ENCODE data around the gene ACYP1. TPM values are rescaled to one million over a fixed set of nuclear protein-coding genes. Genes with fewer than 3 reads are reported as not detected.

The ACYP1 gene
- total and polyA plus RNA-seq, 2 donors (not counting 1 experiment from before 2014, with no cell fraction given) = 13.7 to 14.5 TPM

GRCh38 chr14:75010472-75011093, 53.2 kb downstream of the ACYP1 start:
- H4K20me1 ChIP-seq (ENCODE audit: control insufficient read depth, extremely low read depth, insufficient read depth, low read length) = no peaks in the 10 kb centered on the region
- H3K27ac ChIP-seq (ENCODE audit: insufficient read depth, low read length) = no peak overlapping the region
- no peak overlapping the region for H3K4me3 ChIP-seq (replicated peaks in 1 of 4; ENCODE audit: control extremely low read depth in 1 of 4, insufficient read depth in 1 of 4, low read depth in 3 of 4, low read length in 4 of 4)
- no peaks in the 10 kb centered on the region for H3K79me2 ChIP-seq (ENCODE audit: control insufficient read depth, insufficient read depth, low read length)
- peaks cover 9% of the 10 kb centered on the region for H3K36me3 ChIP-seq (ENCODE audit: control insufficient read depth, insufficient read depth, low read length)
- H3K27me3 ChIP-seq (ENCODE audit: control insufficient read depth, insufficient read depth, low read length) = no peaks in the 10 kb centered on the region
- H3K4me1 ChIP-seq (ENCODE audit: control insufficient read depth, extremely low read depth, insufficient read depth, low read length) = peaks cover 9% of the 10 kb centered on the region
- H3K4me2 ChIP-seq (ENCODE audit: extremely low read depth, insufficient read depth, low read length) = no peak overlapping the region
- H2AFZ ChIP-seq (ENCODE audit: low read length) = no peak overlapping the region
- H3K9me3 ChIP-seq (ENCODE audit: control insufficient read depth, insufficient read depth, low read depth, low read length) = no peaks in the 10 kb centered on the region
- TF ChIP-seq EZH2 (IDR thresholded peaks at IDR 0.05; ENCODE audit: low read length, missing control alignments) = no peak
- TF ChIP-seq, protein P1, sequence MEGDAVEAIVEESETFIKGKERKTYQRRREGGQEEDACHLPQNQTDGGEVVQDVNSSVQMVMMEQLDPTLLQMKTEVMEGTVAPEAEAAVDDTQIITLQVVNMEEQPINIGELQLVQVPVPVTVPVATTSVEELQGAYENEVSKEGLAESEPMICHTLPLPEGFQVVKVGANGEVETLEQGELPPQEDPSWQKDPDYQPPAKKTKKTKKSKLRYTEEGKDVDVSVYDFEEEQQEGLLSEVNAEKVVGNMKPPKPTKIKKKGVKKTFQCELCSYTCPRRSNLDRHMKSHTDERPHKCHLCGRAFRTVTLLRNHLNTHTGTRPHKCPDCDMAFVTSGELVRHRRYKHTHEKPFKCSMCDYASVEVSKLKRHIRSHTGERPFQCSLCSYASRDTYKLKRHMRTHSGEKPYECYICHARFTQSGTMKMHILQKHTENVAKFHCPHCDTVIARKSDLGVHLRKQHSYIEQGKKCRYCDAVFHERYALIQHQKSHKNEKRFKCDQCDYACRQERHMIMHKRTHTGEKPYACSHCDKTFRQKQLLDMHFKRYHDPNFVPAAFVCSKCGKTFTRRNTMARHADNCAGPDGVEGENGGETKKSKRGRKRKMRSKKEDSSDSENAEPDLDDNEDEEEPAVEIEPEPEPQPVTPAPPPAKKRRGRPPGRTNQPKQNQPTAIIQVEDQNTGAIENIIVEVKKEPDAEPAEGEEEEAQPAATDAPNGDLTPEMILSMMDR (conservative IDR thresholded peaks at IDR 0.05 in 1 of 2, IDR thresholded peaks at IDR 0.05 in 1 of 2; ENCODE audit: low read depth in 1 of 2, low read length in 2 of 2) = no peak
- DNase-seq (ENCODE audit: low read depth in 2 of 2) = peak in 1 of 2 donors; percentile 49
- no peak overlapping the region for H3K9ac ChIP-seq (ENCODE audit: insufficient read depth, low read length)

DNA sequence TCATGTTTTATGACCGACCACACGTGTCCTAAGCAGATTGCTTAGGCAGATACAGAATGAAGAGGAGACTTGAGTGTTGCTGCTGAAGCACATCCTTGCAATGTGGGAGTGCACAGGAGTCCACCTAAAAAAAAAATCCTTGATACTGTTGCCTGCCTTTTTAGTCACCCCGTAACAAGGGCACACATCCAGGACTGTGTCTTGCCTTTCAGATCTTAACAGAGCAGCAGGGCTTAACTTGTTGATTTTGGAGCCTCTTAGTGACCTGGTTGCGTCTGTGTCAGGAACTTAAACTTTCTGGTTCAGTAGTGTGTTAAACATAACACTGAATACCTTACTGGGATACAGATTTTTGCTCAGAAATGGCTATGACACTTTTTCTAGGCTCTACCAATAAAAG, 54.6 kb downstream of the ACYP1 start:
- H3K4me3 ChIP-seq (replicated peaks in 1 of 4; ENCODE audit: control extremely low read depth in 1 of 4, insufficient read depth in 1 of 4, low read depth in 3 of 4, low read length in 4 of 4) = no peak overlapping the region
- peaks cover 10% of the 10 kb centered on the region for H3K36me3 ChIP-seq (ENCODE audit: control insufficient read depth, insufficient read depth, low read length)
- DNase-seq (ENCODE audit: low read depth in 2 of 2) = no peak
- TF ChIP-seq, protein P1 (conservative IDR thresholded peaks at IDR 0.05 in 1 of 2, IDR thresholded peaks at IDR 0.05 in 1 of 2; ENCODE audit: low read depth in 1 of 2, low read length in 2 of 2) = no peak
- TF ChIP-seq EZH2 (IDR thresholded peaks at IDR 0.05; ENCODE audit: low read length, missing control alignments) = no peak
- H3K9ac ChIP-seq (ENCODE audit: insufficient read depth, low read length) = no peak overlapping the region
- no peak overlapping the region for H3K27ac ChIP-seq (ENCODE audit: insufficient read depth, low read length)
- no peaks in the 10 kb centered on the region for H4K20me1 ChIP-seq (ENCODE audit: control insufficient read depth, extremely low read depth, insufficient read depth, low read length)
- H3K27me3 ChIP-seq (ENCODE audit: control insufficient read depth, insufficient read depth, low read length) = no peaks in the 10 kb centered on the region
- H2AFZ ChIP-seq (ENCODE audit: low read length) = no peak overlapping the region
- peaks cover 10% of the 10 kb centered on the region for H3K4me1 ChIP-seq (ENCODE audit: control insufficient read depth, extremely low read depth, insufficient read depth, low read length)
- H3K79me2 ChIP-seq (ENCODE audit: control insufficient read depth, insufficient read depth, low read length) = peaks cover 5% of the 10 kb centered on the region
- H3K4me2 ChIP-seq (ENCODE audit: extremely low read depth, insufficient read depth, low read length) = no peak overlapping the region
- H3K9me3 ChIP-seq (ENCODE audit: control insufficient read depth, insufficient read depth, low read depth, low read length) = no peaks in the 10 kb centered on the region

DNA sequence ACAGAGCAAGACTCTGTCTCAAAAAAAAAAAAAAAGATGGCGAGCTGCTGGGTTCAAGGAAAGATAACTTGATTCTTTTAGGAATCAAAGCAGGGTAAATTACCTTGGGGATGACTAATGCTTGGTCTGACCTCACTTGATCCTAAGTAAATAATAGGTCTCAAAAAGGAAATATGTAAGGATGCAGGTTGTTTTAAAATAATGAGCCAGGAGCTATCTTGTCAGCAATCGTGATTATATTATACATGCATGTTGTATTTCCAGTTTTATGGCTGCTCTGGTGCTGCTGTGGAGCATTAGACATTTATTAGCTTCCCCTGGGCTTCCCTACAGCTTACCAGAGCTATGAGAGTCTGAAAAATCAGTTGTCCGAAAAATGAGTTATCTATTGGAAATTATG, 58.5 kb downstream of the ACYP1 start:
- H2AFZ ChIP-seq (ENCODE audit: low read length) = no peak overlapping the region
- peaks cover 7% of the 10 kb centered on the region for H3K4me1 ChIP-seq (ENCODE audit: control insufficient read depth, extremely low read depth, insufficient read depth, low read length)
- H3K27ac ChIP-seq (ENCODE audit: insufficient read depth, low read length) = no peak overlapping the region
- no peaks in the 10 kb centered on the region for H3K27me3 ChIP-seq (ENCODE audit: control insufficient read depth, insufficient read depth, low read length)
- no peak overlapping the region for H3K4me3 ChIP-seq (replicated peaks in 1 of 4; ENCODE audit: control extremely low read depth in 1 of 4, insufficient read depth in 1 of 4, low read depth in 3 of 4, low read length in 4 of 4)
- peaks cover 19% of the 10 kb centered on the region for H3K79me2 ChIP-seq (ENCODE audit: control insufficient read depth, insufficient read depth, low read length)
- peaks cover 7% of the 10 kb centered on the region for H3K36me3 ChIP-seq (ENCODE audit: control insufficient read depth, insufficient read depth, low read length)
- H3K4me2 ChIP-seq (ENCODE audit: extremely low read depth, insufficient read depth, low read length) = no peak overlapping the region
- no peaks in the 10 kb centered on the region for H3K9me3 ChIP-seq (ENCODE audit: control insufficient read depth, insufficient read depth, low read depth, low read length)
- TF ChIP-seq, protein P1 (conservative IDR thresholded peaks at IDR 0.05 in 1 of 2, IDR thresholded peaks at IDR 0.05 in 1 of 2; ENCODE audit: low read depth in 1 of 2, low read length in 2 of 2) = no peak
- TF ChIP-seq EZH2 (IDR thresholded peaks at IDR 0.05; ENCODE audit: low read length, missing control alignments) = no peak
- no peak overlapping the region for H3K9ac ChIP-seq (ENCODE audit: insufficient read depth, low read length)
- H4K20me1 ChIP-seq (ENCODE audit: control insufficient read depth, extremely low read depth, insufficient read depth, low read length) = no peaks in the 10 kb centered on the region
- DNase-seq (ENCODE audit: low read depth in 2 of 2) = no peak

Measured in fibroblast of lung (primary cell).